GM12891 (cell line): Measurements from ENCODE around the gene SNAPC3.

Source experiments
- POLR2A ChIP-seq: IDR thresholded peaks from 2 replicates; pipeline ENCODE4 v1.6.1; 2011; ENCODE audit warnings: low read depth, low read length, control low read depth
- TAF1 ChIP-seq: IDR thresholded peaks from 2 replicates; pipeline ENCODE4 v1.6.1; 2011; ENCODE audit warnings: low read depth, low read length, control low read depth

DNA sequence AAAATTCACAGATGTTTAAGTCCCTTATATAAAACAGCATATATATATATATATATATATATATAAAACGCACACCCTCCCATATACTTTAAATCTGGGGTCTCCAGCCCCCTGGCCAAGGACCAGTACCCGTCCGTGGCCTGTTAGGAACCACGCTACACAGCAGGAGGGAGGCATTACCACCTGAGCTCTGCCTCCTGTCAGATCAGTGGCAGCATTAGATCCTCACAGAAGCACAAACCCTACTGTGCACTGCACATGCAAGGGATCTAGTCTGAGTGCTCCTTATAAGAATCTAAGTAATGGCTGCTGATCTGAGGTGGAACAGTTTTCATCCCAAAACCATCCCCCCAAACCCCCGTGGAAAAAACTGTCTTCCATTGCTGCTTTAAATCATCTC is 79.1 kb downstream of the SNAPC3 start:
- no peak for TF ChIP-seq POLR2A
- no peak for TF ChIP-seq TAF1
